Naive B cell (primary cell): ENCODE measurements around the gene ARFGAP2. TPM values are rescaled to one million over a fixed set of nuclear protein-coding genes. Genes with fewer than 3 reads are reported as not detected.

Source experiments
- ATAC-seq, 2 donors: fragments of 150-1000 bp; cut with Tn5 transposase; 2 replicates each; pipeline ENCODE4 v1.10.0; 2021; ENCODE audit warnings: low read depth in 2 of 2, mild to moderate bottlenecking in 2 of 2, moderate library complexity in 2 of 2
- DNase-seq: peaks from one replicate; pipeline ENCODE4 v3.0.0; 2022
- H3K27ac Mint-ChIP-seq, 6 donors: one replicate each; pipeline ENCODE4 v1.8.0; 2020 to 2022; ENCODE audit warnings: mild to moderate bottlenecking in 6 of 6, mixed read lengths in 6 of 6, moderate library complexity in 5 of 6, inconsistent platforms in 2 of 6
- H3K27me3 Mint-ChIP-seq, 3 donors: one replicate each; pipeline ENCODE4 v1.8.0; 2021 to 2022; ENCODE audit warnings: mixed read lengths in 3 of 3, mild to moderate bottlenecking in 1 of 3
- H3K36me3 Mint-ChIP-seq, 2 donors: one replicate each; pipeline ENCODE4 v1.8.0; 2020 to 2022; ENCODE audit warnings: mixed read lengths in 2 of 2, inconsistent platforms in 1 of 2, mild to moderate bottlenecking in 1 of 2
- H3K4me1 Mint-ChIP-seq, 3 donors: one replicate each; pipeline ENCODE4 v1.8.0; 2020 to 2022; ENCODE audit warnings: mixed read lengths in 3 of 3, inconsistent platforms in 1 of 3, mild to moderate bottlenecking in 1 of 3, moderate library complexity in 1 of 3
- H3K4me3 Mint-ChIP-seq, 8 donors: one replicate each; pipeline ENCODE4 v1.8.0; 2020 to 2022; ENCODE audit warnings: mild to moderate bottlenecking in 8 of 8, mixed read lengths in 8 of 8, moderate library complexity in 8 of 8, inconsistent platforms in 2 of 8
- H3K9me3 Mint-ChIP-seq, 7 donors: one replicate each; pipeline ENCODE4 v1.8.0; 2020 to 2022; ENCODE audit warnings: mixed read lengths in 7 of 7, mild to moderate bottlenecking in 5 of 7, inconsistent platforms in 2 of 7, moderate library complexity in 1 of 7
- polyA plus RNA-seq, 6 donors: library from polyadenylated mRNA; unstranded; fragments of 300-500 nt; fragmentation: Illumina TruSeq; gene quantifications; one replicate each; pipeline ENCODE4 v1.2.3, GENCODE V29; 2021; ENCODE audit warnings: low read depth in 6 of 6

ARFGAP2 gene
- polyA plus RNA-seq, 6 donors from 2014 or later, result 87.2 to 127 (median 100) TPM

- H3K27ac Mint-ChIP-seq, result peak overlapping the region; percentile 92 to 99 (median 96)
- H3K4me3 Mint-ChIP-seq, result peak overlapping the region; percentile 95 to 99 (median 98)
- DNase-seq (no peak), ATAC-seq (no peak)
- H3K4me1 Mint-ChIP-seq, result peaks cover 36 to 58% (median 48%) of the 10 kb centered on the region in 3 donors
- H3K36me3 Mint-ChIP-seq, result peaks cover 0 to 10% of the 10 kb centered on the region in 2 donors
- H3K27me3 Mint-ChIP-seq, result peaks cover 0 to 4% (median 0%) of the 10 kb centered on the region in 3 donors
- peaks cover 0 to 1% (median 0%) of the 10 kb centered on the region in 7 donors for H3K9me3 Mint-ChIP-seq
Measured at GRCh38 chr11:47175746-47176327, 842 bp downstream of the ARFGAP2 start.

GRCh38 chr11:47172740-47173336 is 3.8 kb downstream of the ARFGAP2 start:
- Mint-ChIP-seq H3K9me3 (peaks cover 0 to 1% (median 0%) of the 10 kb centered on the region in 7 donors), H3K4me3 (peak overlapping the region in 2 of 8 donors; percentile 47 to 71), H3K4me1 (peaks cover 32 to 48% (median 47%) of the 10 kb centered on the region in 3 donors), H3K27ac (peak overlapping the region in 2 of 6 donors; percentile 69 to 82), H3K36me3 (peaks cover 0 to 10% of the 10 kb centered on the region in 2 donors), H3K27me3 (no peaks in the 10 kb centered on the region)
- no peak for DNase-seq
- ATAC-seq, result no peak

GRCh38 chr11:47171856-47172255 is 4.8 kb downstream of the ARFGAP2 start:
- peaks cover 25 to 41% (median 38%) of the 10 kb centered on the region in 3 donors for H3K4me1 Mint-ChIP-seq
- ATAC-seq, result no peak
- DNase-seq, result no peak
- H3K27ac Mint-ChIP-seq, result peak overlapping the region in 1 of 6 donors; percentile 33
- peaks cover 0 to 10% of the 10 kb centered on the region in 2 donors for H3K36me3 Mint-ChIP-seq
- H3K4me3 Mint-ChIP-seq, result peak overlapping the region in 2 of 8 donors; percentile 15 to 71
- H3K27me3 Mint-ChIP-seq, result no peaks in the 10 kb centered on the region
- no peaks in the 10 kb centered on the region for H3K9me3 Mint-ChIP-seq

GRCh38 chr11:47171061-47171838 is 5.4 kb downstream of the ARFGAP2 start:
- Mint-ChIP-seq H3K36me3 (peaks cover 0 to 10% of the 10 kb centered on the region in 2 donors), H3K4me3 (peak overlapping the region in 1 of 8 donors; percentile 71), H3K27me3 (no peaks in the 10 kb centered on the region), H3K9me3 (no peaks in the 10 kb centered on the region), H3K27ac (no peak overlapping the region), H3K4me1 (peaks cover 25 to 41% (median 38%) of the 10 kb centered on the region in 3 donors)
- ATAC-seq, result no peak
- no peak for DNase-seq

GRCh38 chr11:47166368-47166767 is 10.3 kb downstream of the ARFGAP2 start:
- Mint-ChIP-seq H3K9me3 (no peaks in the 10 kb centered on the region), H3K4me1 (peaks cover 3 to 8% (median 7%) of the 10 kb centered on the region in 3 donors), H3K4me3 (no peak overlapping the region), H3K27ac (peak overlapping the region in 2 of 6 donors; percentile 34 to 63), H3K27me3 (no peaks in the 10 kb centered on the region), H3K36me3 (peaks cover 0 to 4% of the 10 kb centered on the region in 2 donors)
- no peak for DNase-seq
- no peak for ATAC-seq

GRCh38 chr11:47165253-47165840 is 11.3 kb downstream of the ARFGAP2 start:
- peak overlapping the region in 1 of 6 donors; percentile 67 for H3K27ac Mint-ChIP-seq
- no peaks in the 10 kb centered on the region for H3K36me3 Mint-ChIP-seq
- ATAC-seq (no peak), DNase-seq (no peak)
- H3K27me3 Mint-ChIP-seq, result no peaks in the 10 kb centered on the region
- H3K4me1 Mint-ChIP-seq, result peaks cover 0 to 11% (median 2%) of the 10 kb centered on the region in 3 donors
- H3K4me3 Mint-ChIP-seq, result no peak overlapping the region
- H3K9me3 Mint-ChIP-seq, result no peaks in the 10 kb centered on the region

GRCh38 chr11:47164321-47164720 is 12.4 kb downstream of the ARFGAP2 start:
- Mint-ChIP-seq H3K4me3 (no peak overlapping the region), H3K9me3 (no peaks in the 10 kb centered on the region), H3K27ac (peak overlapping the region in 1 of 6 donors; percentile 44), H3K36me3 (no peaks in the 10 kb centered on the region), H3K27me3 (no peaks in the 10 kb centered on the region), H3K4me1 (peaks cover 0 to 11% (median 2%) of the 10 kb centered on the region in 3 donors)
- DNase-seq (no peak), ATAC-seq (no peak)

GRCh38 chr11:47163898-47164297 is 12.8 kb downstream of the ARFGAP2 start:
- ATAC-seq, result no peak
- Mint-ChIP-seq H3K36me3 (no peaks in the 10 kb centered on the region), H3K9me3 (no peaks in the 10 kb centered on the region), H3K4me1 (peaks cover 0 to 11% (median 2%) of the 10 kb centered on the region in 3 donors), H3K4me3 (no peak overlapping the region), H3K27ac (no peak overlapping the region), H3K27me3 (no peaks in the 10 kb centered on the region)
- no peak for DNase-seq

GRCh38 chr11:47163193-47163592 is 13.5 kb downstream of the ARFGAP2 start:
- Mint-ChIP-seq H3K36me3 (no peaks in the 10 kb centered on the region), H3K9me3 (no peaks in the 10 kb centered on the region), H3K4me3 (no peak overlapping the region), H3K4me1 (peaks cover 0 to 11% (median 2%) of the 10 kb centered on the region in 3 donors), H3K27ac (no peak overlapping the region), H3K27me3 (no peaks in the 10 kb centered on the region)
- DNase-seq (no peak), ATAC-seq (no peak)

GRCh38 chr11:47162426-47162825 is 14.3 kb downstream of the ARFGAP2 start:
- Mint-ChIP-seq H3K36me3 (no peaks in the 10 kb centered on the region), H3K4me1 (peaks cover 0 to 11% (median 2%) of the 10 kb centered on the region in 3 donors)
- no peak for DNase-seq

GRCh38 chr11:47161890-47162289 is 14.8 kb downstream of the ARFGAP2 start:
- Mint-ChIP-seq H3K27me3 (no peaks in the 10 kb centered on the region), H3K4me1 (peaks cover 0 to 11% (median 2%) of the 10 kb centered on the region in 3 donors), H3K4me3 (no peak overlapping the region), H3K27ac (peak overlapping the region in 2 of 6 donors; percentile 51 to 64), H3K9me3 (no peaks in the 10 kb centered on the region), H3K36me3 (no peaks in the 10 kb centered on the region)
- ATAC-seq (no peak), DNase-seq (no peak)

More at GRCh38 chr11:47162426-47162825, 14.3 kb downstream of the ARFGAP2 start:
- Mint-ChIP-seq H3K27me3 (no peaks in the 10 kb centered on the region), H3K27ac (peak overlapping the region in 1 of 6 donors; percentile 51), H3K4me3 (no peak overlapping the region), H3K9me3 (no peaks in the 10 kb centered on the region)
- no peak for ATAC-seq

- H3K27ac Mint-ChIP-seq, result peak overlapping the region in 3 of 6 donors; percentile 23 to 74 (median 38)
- no peaks in the 10 kb centered on the region for H3K27me3 Mint-ChIP-seq
- H3K4me3 Mint-ChIP-seq, result peak overlapping the region in 1 of 8 donors; percentile 24
Measured at GRCh38 chr11:47161134-47161854, 15.4 kb downstream of the ARFGAP2 start.

More at GRCh38 chr11:47161134-47161854, 15.4 kb downstream of the ARFGAP2 start:
- DNase-seq, result peak; percentile 54
- Mint-ChIP-seq H3K4me1 (peaks cover 0 to 11% (median 2%) of the 10 kb centered on the region in 3 donors), H3K9me3 (no peaks in the 10 kb centered on the region), H3K36me3 (no peaks in the 10 kb centered on the region)
- ATAC-seq, result peak; percentile 86
